ENCODE results near the gene CST5.
"Not testable (repeated sequence)": the region's sequence is repeated elsewhere in the genome, so short reads cannot be mapped to it uniquely, and the experiment has no call there.

DNA sequence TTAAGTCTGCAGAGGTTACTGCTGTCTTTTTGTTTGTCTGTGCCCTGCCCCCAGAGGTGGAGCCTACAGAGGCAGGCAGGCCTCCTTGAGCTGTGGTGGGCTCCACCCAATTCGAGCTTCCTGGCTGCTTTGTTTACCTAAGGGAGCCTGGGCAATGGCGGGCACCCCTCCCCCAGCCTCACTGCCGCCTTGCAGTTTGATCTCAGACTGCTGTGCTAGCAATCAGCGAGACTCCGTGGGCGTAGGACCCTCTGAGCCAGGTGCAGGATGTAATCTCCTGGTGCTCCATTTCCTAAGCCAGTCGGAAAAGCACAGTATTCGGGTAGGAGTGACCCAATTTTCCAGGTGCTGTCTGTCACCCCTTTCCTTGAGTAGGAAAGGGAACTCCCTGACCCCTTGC, 22.8 kb upstream of the CST5 start:
- TF ChIP-seq, protein P1, sequence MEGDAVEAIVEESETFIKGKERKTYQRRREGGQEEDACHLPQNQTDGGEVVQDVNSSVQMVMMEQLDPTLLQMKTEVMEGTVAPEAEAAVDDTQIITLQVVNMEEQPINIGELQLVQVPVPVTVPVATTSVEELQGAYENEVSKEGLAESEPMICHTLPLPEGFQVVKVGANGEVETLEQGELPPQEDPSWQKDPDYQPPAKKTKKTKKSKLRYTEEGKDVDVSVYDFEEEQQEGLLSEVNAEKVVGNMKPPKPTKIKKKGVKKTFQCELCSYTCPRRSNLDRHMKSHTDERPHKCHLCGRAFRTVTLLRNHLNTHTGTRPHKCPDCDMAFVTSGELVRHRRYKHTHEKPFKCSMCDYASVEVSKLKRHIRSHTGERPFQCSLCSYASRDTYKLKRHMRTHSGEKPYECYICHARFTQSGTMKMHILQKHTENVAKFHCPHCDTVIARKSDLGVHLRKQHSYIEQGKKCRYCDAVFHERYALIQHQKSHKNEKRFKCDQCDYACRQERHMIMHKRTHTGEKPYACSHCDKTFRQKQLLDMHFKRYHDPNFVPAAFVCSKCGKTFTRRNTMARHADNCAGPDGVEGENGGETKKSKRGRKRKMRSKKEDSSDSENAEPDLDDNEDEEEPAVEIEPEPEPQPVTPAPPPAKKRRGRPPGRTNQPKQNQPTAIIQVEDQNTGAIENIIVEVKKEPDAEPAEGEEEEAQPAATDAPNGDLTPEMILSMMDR (IDR thresholded peaks at IDR 0.05) = not testable (repeated sequence)
- not testable (repeated sequence) for TF ChIP-seq POLR2AphosphoS5 (IDR thresholded peaks at IDR 0.05)
